Fibroblast of lung (primary cell): ENCODE data around the gene APBB2. TPM values are rescaled to one million over a fixed set of nuclear protein-coding genes. Genes with fewer than 3 reads are reported as not detected.
A peak's percentile ranks its signal among the peaks of the same experiment; 100 is the strongest.

Source experiments
- DNase-seq, 2 donors: peaks; one replicate each; pipeline versions ENCODE4 v3.0.0 to v3.0.0-alpha.2; 2010; ENCODE audit warnings: low read depth in 2 of 2
- H2AFZ ChIP-seq: 2 replicates; pipeline ENCODE4 v1.5.1; 2012; ENCODE audit warnings: low read length, control low read depth, inconsistent platforms
- H3K27ac ChIP-seq: 2 replicates; pipeline ENCODE4 v1.5.1; 2011; ENCODE audit warnings: low read length, control low read depth; ENCODE audit not compliant: insufficient read depth
- H3K27me3 ChIP-seq: 2 replicates; pipeline ENCODE4 v1.5.1; 2011; ENCODE audit warnings: mild to moderate bottlenecking, low read length; ENCODE audit not compliant: control insufficient read depth, insufficient read depth
- H3K36me3 ChIP-seq: 2 replicates; pipeline ENCODE4 v1.5.1; 2011; ENCODE audit warnings: low read length; ENCODE audit not compliant: control insufficient read depth, insufficient read depth
- H3K4me1 ChIP-seq: 2 replicates; pipeline ENCODE4 v1.5.1; 2011; ENCODE audit warnings: low read length; ENCODE audit not compliant: control insufficient read depth, insufficient read depth; ENCODE audit errors: extremely low read depth
- H3K4me2 ChIP-seq: 2 replicates; pipeline ENCODE4 v1.5.1; 2011; ENCODE audit warnings: low read length, control low read depth; ENCODE audit not compliant: insufficient read depth; ENCODE audit errors: extremely low read depth
- H3K4me3 ChIP-seq, 4 experiments: fragments of 200-600 bp in 1 of 4; sonication (generic) in 1 of 4; replicated peaks in 1 of 4; 2 replicates each; pipeline ENCODE4 v1.5.1; 2011 to 2016; ENCODE audit warnings: low read length in 4 of 4, low read depth in 3 of 4, mild to moderate bottlenecking in 3 of 4, control low read depth in 2 of 4, inconsistent platforms in 1 of 4, mixed read lengths in 1 of 4; ENCODE audit not compliant: insufficient read depth in 1 of 4; ENCODE audit errors: control extremely low read depth in 1 of 4
- H3K79me2 ChIP-seq: 2 replicates; pipeline ENCODE4 v1.5.1; 2012; ENCODE audit warnings: mild to moderate bottlenecking, low read length, inconsistent platforms; ENCODE audit not compliant: control insufficient read depth, insufficient read depth
- H3K9ac ChIP-seq: 2 replicates; pipeline ENCODE4 v1.5.1; 2011; ENCODE audit warnings: mild to moderate bottlenecking, low read length, control low read depth; ENCODE audit not compliant: insufficient read depth
- H3K9me3 ChIP-seq: 2 replicates; pipeline ENCODE4 v1.5.1; 2012; ENCODE audit warnings: low read depth, low read length; ENCODE audit not compliant: control insufficient read depth, insufficient read depth
- H4K20me1 ChIP-seq: 2 replicates; pipeline ENCODE4 v1.5.1; 2011; ENCODE audit warnings: low read length; ENCODE audit not compliant: control insufficient read depth, insufficient read depth; ENCODE audit errors: extremely low read depth
- EZH2 ChIP-seq: IDR thresholded peaks from 2 replicates; pipeline ENCODE4 v1.5.1; 2012; ENCODE audit warnings: low read length, control low read depth, mild to moderate bottlenecking; ENCODE audit errors: missing control alignments
- polyA plus RNA-seq, 2 donors: library from polyadenylated mRNA; depleted of rRNA in 1 of 2; stranded (reverse) in 1 of 2; unstranded in 1 of 2; fragments of >200 nt; gene quantifications; 2 replicates each; pipeline ENCODE4 v1.2.1, GENCODE V29; 2011 to 2012; ENCODE audit warnings: missing spikeins in 1 of 2
- total RNA-seq: library from RNA; depleted of rRNA; stranded (reverse); fragments of >200 nt; gene quantifications from 2 replicates; pipeline ENCODE4 v1.2.1, GENCODE V29; 2014
- TF ChIP-seq, protein P1 (sequence below), 2 donors: IDR thresholded peaks in 1 of 2; conservative IDR thresholded peaks in 1 of 2; 1 replicate in 1 of 2; 2 replicates in 1 of 2; pipeline ENCODE4 v1.5.1; 2011 to 2012; ENCODE audit warnings: low read length in 2 of 2, control low read depth in 1 of 2, inconsistent platforms in 1 of 2, low read depth in 1 of 2, mild to moderate bottlenecking in 1 of 2

Gene APBB2
- total and polyA plus RNA-seq, 2 donors (not counting 1 experiment from before 2014, with no cell fraction given) = 25.1 to 29.8 TPM

DNA sequence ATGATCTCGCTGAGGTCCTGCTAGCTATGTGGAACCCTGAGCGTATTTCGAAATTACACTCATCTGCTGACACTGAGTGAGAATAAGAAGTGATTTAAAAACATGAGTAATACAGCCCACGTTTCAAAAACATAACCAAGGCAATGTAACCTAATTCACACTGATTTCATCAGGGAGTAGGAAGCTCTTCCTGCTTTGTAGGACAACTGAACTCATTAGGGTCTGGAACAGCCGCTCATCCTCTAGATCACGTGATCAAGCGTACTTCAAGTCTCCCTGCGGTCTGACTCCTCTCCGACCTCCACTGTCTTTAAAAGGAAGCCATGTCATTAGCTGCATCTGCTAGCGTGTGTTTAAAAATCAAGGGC lies 326.6 kb downstream of the APBB2 start:
- Histone ChIP-seq H4K20me1 (no peaks in the 10 kb centered on the region), H3K27me3 (no peaks in the 10 kb centered on the region), H3K4me2 (no peak overlapping the region), H3K36me3 (peaks cover 1% of the 10 kb centered on the region), H3K27ac (peak overlapping the region; percentile 25), H3K9me3 (no peaks in the 10 kb centered on the region), H3K4me1 (peaks cover 2% of the 10 kb centered on the region), H3K9ac (no peak overlapping the region), H3K4me3 (no peak overlapping the region), H2AFZ (no peak overlapping the region), H3K79me2 (no peaks in the 10 kb centered on the region)
- DNase-seq = peak; percentile 89 to 91
- TF ChIP-seq, protein P1, sequence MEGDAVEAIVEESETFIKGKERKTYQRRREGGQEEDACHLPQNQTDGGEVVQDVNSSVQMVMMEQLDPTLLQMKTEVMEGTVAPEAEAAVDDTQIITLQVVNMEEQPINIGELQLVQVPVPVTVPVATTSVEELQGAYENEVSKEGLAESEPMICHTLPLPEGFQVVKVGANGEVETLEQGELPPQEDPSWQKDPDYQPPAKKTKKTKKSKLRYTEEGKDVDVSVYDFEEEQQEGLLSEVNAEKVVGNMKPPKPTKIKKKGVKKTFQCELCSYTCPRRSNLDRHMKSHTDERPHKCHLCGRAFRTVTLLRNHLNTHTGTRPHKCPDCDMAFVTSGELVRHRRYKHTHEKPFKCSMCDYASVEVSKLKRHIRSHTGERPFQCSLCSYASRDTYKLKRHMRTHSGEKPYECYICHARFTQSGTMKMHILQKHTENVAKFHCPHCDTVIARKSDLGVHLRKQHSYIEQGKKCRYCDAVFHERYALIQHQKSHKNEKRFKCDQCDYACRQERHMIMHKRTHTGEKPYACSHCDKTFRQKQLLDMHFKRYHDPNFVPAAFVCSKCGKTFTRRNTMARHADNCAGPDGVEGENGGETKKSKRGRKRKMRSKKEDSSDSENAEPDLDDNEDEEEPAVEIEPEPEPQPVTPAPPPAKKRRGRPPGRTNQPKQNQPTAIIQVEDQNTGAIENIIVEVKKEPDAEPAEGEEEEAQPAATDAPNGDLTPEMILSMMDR (conservative IDR thresholded peaks at IDR 0.05 in 1 of 2, IDR thresholded peaks at IDR 0.05 in 1 of 2; ENCODE audit: low read depth in 1 of 2, low read length in 2 of 2) = no peak
- no peak for TF ChIP-seq EZH2

DNA sequence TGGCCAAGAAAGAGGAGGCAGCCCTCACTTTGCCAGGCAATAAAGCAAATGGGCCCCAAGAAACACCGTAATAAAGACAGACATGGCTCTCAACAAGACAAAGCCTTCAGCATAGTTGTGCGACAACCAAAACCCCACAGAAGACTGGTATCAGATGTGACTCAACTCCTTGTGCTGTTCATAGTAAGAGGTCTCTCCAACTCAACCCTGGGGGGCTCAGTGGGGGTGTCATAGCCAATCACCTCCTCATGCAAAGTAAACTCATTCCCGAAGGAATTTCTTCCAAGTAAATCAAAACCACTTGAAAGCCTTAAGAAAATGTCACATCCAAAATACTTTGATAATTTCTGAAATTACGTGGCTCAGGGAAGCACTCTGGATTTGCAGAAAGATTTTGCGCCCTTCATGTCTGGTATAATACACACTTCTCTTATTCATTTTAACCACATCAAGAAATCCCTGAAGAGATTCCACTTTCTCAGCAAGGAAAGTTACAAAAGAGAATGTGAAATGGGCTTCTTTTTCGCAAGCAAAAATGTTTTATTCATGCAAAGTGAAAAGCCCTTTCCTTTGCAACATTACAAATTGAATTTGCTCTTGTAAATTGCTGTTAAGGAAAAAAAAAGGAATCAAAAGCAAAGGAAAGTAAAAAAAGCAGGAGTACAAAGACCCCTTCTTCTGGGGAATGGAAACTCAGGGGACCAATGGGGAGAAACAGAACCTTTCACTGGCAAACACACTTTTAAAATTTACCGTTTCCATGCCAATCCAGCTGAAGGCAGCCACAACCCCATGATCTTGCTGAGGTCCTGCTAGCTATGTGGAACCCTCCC lies 327.2 kb downstream of the APBB2 start:
- H3K4me2 ChIP-seq = no peak overlapping the region

DNA sequence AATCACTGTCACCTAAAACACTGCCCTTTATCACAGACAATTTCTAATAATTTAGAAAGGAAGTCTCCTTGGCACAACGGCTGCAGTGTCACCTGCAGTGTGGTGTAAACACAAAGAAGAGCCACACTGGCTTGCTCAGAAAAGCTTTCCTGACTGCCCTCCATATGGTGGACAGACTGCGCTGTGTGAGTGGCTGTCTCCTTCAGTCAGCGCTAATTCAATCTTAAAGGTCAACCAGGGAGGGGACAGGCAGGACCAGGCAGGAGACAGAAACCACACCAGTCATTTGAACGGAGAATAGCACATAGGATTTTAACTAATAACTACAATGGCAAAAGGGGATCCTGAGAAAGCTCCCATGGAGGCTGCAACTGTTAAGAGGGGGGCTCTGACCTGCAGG lies 332.5 kb downstream of the APBB2 start:
- Histone ChIP-seq H3K79me2 (no peaks in the 10 kb centered on the region), H3K9me3 (no peaks in the 10 kb centered on the region), H4K20me1 (no peaks in the 10 kb centered on the region), H3K4me1 (no peaks in the 10 kb centered on the region), H3K36me3 (no peaks in the 10 kb centered on the region), H3K4me2 (no peak overlapping the region), H3K27ac (no peak overlapping the region), H3K27me3 (no peaks in the 10 kb centered on the region), H3K9ac (no peak overlapping the region), H3K4me3 (no peak overlapping the region), H2AFZ (no peak overlapping the region)
- TF ChIP-seq, protein P1 (conservative IDR thresholded peaks at IDR 0.05 in 1 of 2, IDR thresholded peaks at IDR 0.05 in 1 of 2; ENCODE audit: low read depth in 1 of 2, low read length in 2 of 2) = no peak
- no peak for TF ChIP-seq EZH2
- no peak for DNase-seq

More for the DNA sequence above, 327.2 kb downstream of the APBB2 start:
- H3K9me3 ChIP-seq = no peaks in the 10 kb centered on the region
- H3K79me2 ChIP-seq = no peaks in the 10 kb centered on the region
- DNase-seq = peak in 1 of 2 donors; percentile 81
- H4K20me1 ChIP-seq = no peaks in the 10 kb centered on the region
- TF ChIP-seq EZH2 = no peak
- H3K9ac ChIP-seq = no peak overlapping the region
- no peaks in the 10 kb centered on the region for H3K27me3 ChIP-seq
- H3K4me1 ChIP-seq = peaks cover 2% of the 10 kb centered on the region
- no peak overlapping the region for H3K27ac ChIP-seq
- no peak overlapping the region for H3K4me3 ChIP-seq
- H2AFZ ChIP-seq = no peak overlapping the region
- H3K36me3 ChIP-seq = peaks cover 1% of the 10 kb centered on the region
